ENCODE results near the gene ZSCAN4.

DNA sequence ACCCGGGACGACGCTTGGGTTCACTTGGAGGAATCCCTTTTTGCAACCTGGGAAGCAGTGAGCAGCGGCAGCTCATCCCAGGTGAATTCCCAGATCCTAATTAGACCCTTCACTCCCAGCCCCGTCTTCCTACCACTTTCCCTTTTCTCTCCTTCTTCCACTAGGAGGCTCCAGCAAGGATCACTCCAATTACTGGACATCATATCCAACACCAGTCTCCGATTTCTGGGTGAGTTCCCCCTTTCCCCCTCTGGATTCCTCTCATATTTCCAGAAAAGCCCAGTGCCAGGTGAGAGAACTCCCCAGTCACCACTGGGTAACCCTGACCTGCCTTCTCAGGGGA, 17.1 kb upstream of the ZSCAN4 start:
- TF ChIP-seq, protein P1, sequence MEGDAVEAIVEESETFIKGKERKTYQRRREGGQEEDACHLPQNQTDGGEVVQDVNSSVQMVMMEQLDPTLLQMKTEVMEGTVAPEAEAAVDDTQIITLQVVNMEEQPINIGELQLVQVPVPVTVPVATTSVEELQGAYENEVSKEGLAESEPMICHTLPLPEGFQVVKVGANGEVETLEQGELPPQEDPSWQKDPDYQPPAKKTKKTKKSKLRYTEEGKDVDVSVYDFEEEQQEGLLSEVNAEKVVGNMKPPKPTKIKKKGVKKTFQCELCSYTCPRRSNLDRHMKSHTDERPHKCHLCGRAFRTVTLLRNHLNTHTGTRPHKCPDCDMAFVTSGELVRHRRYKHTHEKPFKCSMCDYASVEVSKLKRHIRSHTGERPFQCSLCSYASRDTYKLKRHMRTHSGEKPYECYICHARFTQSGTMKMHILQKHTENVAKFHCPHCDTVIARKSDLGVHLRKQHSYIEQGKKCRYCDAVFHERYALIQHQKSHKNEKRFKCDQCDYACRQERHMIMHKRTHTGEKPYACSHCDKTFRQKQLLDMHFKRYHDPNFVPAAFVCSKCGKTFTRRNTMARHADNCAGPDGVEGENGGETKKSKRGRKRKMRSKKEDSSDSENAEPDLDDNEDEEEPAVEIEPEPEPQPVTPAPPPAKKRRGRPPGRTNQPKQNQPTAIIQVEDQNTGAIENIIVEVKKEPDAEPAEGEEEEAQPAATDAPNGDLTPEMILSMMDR (conservative IDR thresholded peaks at IDR 0.05; ENCODE audit: low read depth, low read length), result peak; percentile 11; the same call in 1 of the 2 replicates
- TF ChIP-seq EZH2phosphoT487 (IDR thresholded peaks at IDR 0.05; ENCODE audit: borderline replicate concordance, low read length) (no peak), EZH2 (IDR thresholded peaks at IDR 0.05; ENCODE audit: low read length, unreplicated experiment) (no peak)

Measured in PC-3 (cell line).